A204.1 (cell line): Measurements from ENCODE around the gene SNX27.
"Not testable (repeated sequence)": the region's sequence is repeated elsewhere in the genome, so short reads cannot be mapped to it uniquely, and the experiment has no call there.

Experiments used
- FAIRE-seq: peaks from 2 replicates; lab custom pipeline; 2012; peaks lifted over from hg19 to GRCh38; lab: Jason Lieb, UNC

SNX27 gene

GRCh38 chr1:151611832-151612500 lies at the start of gene SNX27:
TSS of gene SNX27 (plus strand) at chr1:151612050. CDS start at chr1:151612202, 152 bp downstream.
- FAIRE-seq, result no peak

- FAIRE-seq, result no peak
These were observed 49.2 kb upstream of the SNX27 start for GRCh38 chr1:151562661-151563060.

DNA sequence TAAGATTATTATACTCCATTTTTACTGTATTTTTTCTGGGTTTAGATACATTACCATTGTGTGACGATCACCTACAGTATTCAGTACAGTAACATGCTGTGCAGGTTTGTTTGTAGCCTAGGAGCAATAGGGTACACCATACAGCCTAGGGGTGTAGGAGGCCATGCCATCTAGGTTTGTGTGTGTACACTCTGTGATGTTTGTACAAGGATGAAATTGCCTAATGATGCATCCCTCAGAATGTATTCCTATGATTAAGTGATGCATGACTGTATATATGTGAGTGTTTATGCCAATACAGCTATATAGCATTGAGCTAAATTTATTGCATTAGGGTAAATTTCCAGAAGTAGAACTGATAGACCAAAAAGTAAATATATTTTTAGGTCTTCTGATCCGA lies 48.5 kb upstream of the SNX27 start:
- FAIRE-seq, result no peak

GRCh38 chr1:151565502-151566189 lies 46.2 kb upstream of the SNX27 start:
- no peak for FAIRE-seq

GRCh38 chr1:151568626-151569088 lies 43.2 kb upstream of the SNX27 start:
- FAIRE-seq, result no peak

DNA sequence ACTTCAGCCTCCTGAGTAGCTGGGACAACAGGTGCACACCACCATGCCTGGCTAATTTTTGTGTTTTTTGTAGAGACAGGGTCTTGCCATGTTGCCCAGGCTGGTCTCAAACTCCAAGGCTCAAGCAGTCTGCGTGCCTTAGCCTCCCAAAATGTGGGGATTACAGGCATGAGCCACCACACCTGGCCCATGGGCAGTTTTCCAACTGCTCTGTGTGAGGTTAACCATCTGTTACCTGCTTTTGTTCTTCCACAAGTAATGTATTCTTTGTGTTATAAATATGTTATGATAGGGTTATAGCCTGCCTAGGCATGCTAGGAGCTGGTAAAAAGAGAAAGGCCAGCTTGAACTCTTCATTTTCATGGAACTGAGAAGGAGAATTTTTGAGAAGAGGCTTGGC lies 41.0 kb upstream of the SNX27 start:
- no peak for FAIRE-seq

- FAIRE-seq, result no peak
These were observed 37.0 kb upstream of the SNX27 start for GRCh38 chr1:151574575-151575529.

GRCh38 chr1:151577173-151577572 lies 34.7 kb upstream of the SNX27 start:
- FAIRE-seq, result no peak

GRCh38 chr1:151578941-151579340 lies 32.9 kb upstream of the SNX27 start:
- no peak for FAIRE-seq

- FAIRE-seq, result no peak
These were observed 32.2 kb upstream of the SNX27 start for GRCh38 chr1:151579436-151580225.

GRCh38 chr1:151581451-151581850 lies 30.4 kb upstream of the SNX27 start:
- FAIRE-seq, result no peak

DNA sequence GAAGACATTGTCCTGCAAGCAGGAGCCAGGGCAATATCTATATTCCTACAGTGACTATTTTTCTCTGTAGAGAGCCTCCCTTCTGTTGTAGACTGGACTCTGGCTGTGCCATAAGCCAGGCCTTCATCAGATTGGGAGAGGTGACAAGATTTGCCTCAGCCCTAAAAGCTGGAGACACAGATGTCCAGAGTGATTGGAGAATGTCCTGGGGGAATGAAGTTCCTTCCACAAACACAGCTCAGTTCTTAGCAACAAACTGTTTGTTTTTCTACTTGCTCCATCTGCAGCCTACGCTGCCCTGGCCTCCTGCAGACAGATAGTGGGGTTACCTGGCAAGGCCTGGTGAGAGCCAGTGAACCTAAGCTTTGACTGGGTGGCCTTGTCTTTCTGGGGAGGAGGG lies 29.9 kb upstream of the SNX27 start:
- FAIRE-seq, result no peak

- no peak for FAIRE-seq
These were observed 28.1 kb upstream of the SNX27 start for GRCh38 chr1:151583796-151584195.

DNA sequence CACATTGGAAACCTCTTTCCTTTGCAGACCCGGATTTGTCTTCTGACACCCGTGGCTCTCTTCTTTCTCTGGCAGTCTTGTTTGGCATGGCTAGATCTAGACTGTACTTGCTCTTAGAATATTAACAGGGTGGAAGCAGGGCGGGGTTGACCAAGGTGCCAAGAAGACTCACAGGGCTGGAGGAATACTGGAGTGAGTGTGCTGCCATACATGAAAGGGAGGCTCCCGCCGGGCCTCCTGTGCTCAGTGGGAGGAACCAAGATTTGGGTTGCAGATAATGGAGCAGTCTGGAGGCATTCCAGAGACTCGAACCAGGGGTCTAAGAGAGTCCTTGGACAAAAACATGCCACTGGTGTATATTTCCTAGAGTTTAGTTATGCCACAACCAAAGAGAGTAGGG lies 27.6 kb upstream of the SNX27 start:
- FAIRE-seq, result no peak

DNA sequence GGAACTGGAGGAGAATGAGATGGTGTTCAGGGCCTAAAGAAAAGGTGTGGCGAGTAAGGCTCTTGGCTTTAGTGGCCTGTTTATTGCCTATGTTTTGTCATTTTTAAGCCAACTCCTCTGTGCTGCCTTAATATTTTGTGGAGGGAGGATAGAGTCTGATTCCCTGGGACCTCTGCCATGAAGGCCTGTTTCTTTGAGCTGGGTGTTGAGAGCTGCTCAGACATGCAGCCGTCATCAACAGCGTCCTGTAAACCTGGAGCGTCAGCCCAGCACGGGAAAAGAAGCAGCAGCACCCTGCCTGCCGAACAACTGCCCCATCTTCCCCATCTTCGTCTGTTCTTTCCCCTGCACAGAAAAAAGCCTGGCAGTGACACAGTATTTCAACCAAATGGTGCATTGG lies 27.1 kb upstream of the SNX27 start:
- no peak for FAIRE-seq

DNA sequence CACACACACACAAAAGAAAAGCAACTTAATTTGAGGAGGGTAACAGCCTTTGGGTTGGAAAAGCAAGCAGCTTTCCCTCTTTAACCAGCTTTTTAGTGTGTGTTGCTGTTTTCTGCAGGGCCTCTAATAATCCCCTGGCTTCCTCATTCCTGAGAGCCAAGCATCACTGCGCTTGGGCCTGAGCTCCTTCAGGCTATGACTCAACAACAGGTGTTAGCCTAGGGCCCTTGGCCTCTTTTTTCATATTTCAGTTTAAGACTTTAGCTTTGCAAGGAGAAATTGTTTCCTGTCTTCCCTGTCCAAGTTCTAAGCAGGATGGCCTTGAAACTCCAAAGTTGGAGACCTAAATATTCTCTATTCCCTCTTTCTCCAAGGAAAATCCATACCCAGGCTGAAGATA lies 26.2 kb upstream of the SNX27 start:
- no peak for FAIRE-seq

- FAIRE-seq, result no peak
These were observed 20.9 kb upstream of the SNX27 start for GRCh38 chr1:151590961-151591360.

GRCh38 chr1:151593730-151594129 lies 18.1 kb upstream of the SNX27 start:
- FAIRE-seq, result no peak

DNA sequence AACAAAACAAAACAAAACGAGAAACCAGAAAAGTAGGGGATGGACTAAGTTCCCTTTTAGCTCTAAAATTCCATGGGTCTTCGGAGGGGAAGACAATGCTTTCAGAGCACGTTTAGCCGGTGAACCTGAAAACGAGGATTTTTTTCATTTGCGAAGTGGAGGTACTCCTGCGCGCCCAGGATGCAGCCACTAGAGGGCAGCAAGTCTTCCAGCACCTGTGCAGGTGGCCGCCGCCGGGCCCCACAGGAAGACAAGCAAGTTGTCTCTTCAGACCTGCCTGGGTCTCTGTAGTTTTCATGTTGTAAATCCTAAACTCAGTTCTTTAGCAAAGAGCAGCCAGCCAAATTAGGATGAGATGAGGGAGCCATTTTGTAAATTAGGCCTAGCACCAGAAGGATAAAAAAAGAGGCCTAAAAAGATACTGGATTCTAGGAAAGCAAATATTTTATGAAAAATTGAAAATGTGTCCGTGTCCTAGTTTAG lies 17.7 kb upstream of the SNX27 start:
- FAIRE-seq, result no peak

- no peak for FAIRE-seq
These were observed 15.5 kb upstream of the SNX27 start for GRCh38 chr1:151596166-151596953.

DNA sequence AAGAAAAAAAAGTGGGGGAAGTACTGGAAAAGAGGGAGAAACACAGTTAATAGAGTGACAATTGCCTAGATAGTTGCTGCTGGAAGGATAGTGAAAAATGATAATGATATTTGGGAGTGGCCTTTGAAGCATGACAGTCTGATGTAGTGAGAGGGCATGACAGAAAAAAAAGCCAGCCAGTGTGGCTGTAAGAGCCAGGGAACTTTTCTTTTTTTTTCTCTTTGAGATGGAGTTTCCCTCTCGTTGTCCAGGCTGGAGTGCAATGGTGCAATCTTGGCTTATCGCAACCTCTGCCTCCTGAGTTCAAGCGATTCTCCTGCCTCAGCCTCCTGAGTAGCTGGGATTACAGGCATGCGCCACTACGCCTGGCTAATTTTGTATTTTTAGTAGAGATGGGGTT lies 9.3 kb upstream of the SNX27 start:
- not testable (repeated sequence) for FAIRE-seq
